NCI-H187 (cell line): ENCODE data around the gene SRP72.
"Not testable (repeated sequence)": the region's sequence is repeated elsewhere in the genome, so short reads cannot be mapped to it uniquely, and the experiment has no call there.

Source experiments
- DNase-seq, 2 experiments: peaks; one replicate each; lab custom pipeline; 2025; lab: John Stamatoyannopoulos, UW

The SRP72 gene

GRCh38 chr4:56467284-56468096, at the start of gene SRP72:
Gene SRP72, plus strand, starts transcription at chr4:56467617. Its CDS starts 19 bp downstream, at chr4:56467636.
- DNase-seq = peak; percentile 68 to 84

- DNase-seq = no peak
Measured at GRCh38 chr4:56424176-56424575, 43.2 kb upstream of the SRP72 start.

GRCh38 chr4:56424697-56425514, 42.5 kb upstream of the SRP72 start:
- DNase-seq = no peak

- no peak for DNase-seq
Measured at GRCh38 chr4:56425518-56425917, 41.9 kb upstream of the SRP72 start.

GRCh38 chr4:56426273-56426672, 41.1 kb upstream of the SRP72 start:
- DNase-seq = no peak

GRCh38 chr4:56427179-56427578, 40.2 kb upstream of the SRP72 start:
- no peak for DNase-seq

GRCh38 chr4:56430203-56430602, 37.2 kb upstream of the SRP72 start:
- no peak for DNase-seq

- no peak for DNase-seq
Measured at GRCh38 chr4:56433280-56433679, 34.1 kb upstream of the SRP72 start.

GRCh38 chr4:56434599-56435139, 32.7 kb upstream of the SRP72 start:
- DNase-seq = peak; percentile 30 to 69

GRCh38 chr4:56435140-56435926, 32.1 kb upstream of the SRP72 start, which contains the start of gene PPAT:
Gene PPAT, minus strand, starts transcription at chr4:56435615. Its CDS starts 138 bp downstream, at chr4:56435477.
- peak; percentile 98 to 99 for DNase-seq

GRCh38 chr4:56438766-56439165, 28.7 kb upstream of the SRP72 start:
- no peak for DNase-seq

GRCh38 chr4:56440983-56441382, 26.4 kb upstream of the SRP72 start:
- no peak for DNase-seq

GRCh38 chr4:56444719-56445118, 22.7 kb upstream of the SRP72 start:
- DNase-seq = no peak

- DNase-seq = no peak
Measured at GRCh38 chr4:56445699-56446098, 21.7 kb upstream of the SRP72 start.

GRCh38 chr4:56448301-56448700, 19.1 kb upstream of the SRP72 start:
- no peak for DNase-seq

GRCh38 chr4:56449475-56449874, 17.9 kb upstream of the SRP72 start:
- not testable (repeated sequence) for DNase-seq

- DNase-seq = no peak
Measured at GRCh38 chr4:56450342-56450741, 17.1 kb upstream of the SRP72 start.

GRCh38 chr4:56460085-56460484, 7.3 kb upstream of the SRP72 start:
- DNase-seq = no peak

- DNase-seq = no peak
Measured at GRCh38 chr4:56462157-56462556, 5.3 kb upstream of the SRP72 start.

GRCh38 chr4:56463711-56464110, 3.7 kb upstream of the SRP72 start:
- no peak for DNase-seq

- DNase-seq = no peak
Measured at GRCh38 chr4:56464581-56464980, 2.8 kb upstream of the SRP72 start.
